HFFc6 (cell line): Measurements from ENCODE around the gene PPP2R5C. TPM values are rescaled to one million over a fixed set of nuclear protein-coding genes. Genes with fewer than 3 reads are reported as not detected.

Source experiments
- DNase-seq: peaks from one replicate; pipeline ENCODE4 v3.0.0-alpha.2; 2018
- H3K27ac Mint-ChIP-seq: 2 replicates; pipeline ENCODE4 v1.8.0; 2020; ENCODE audit warnings: mild to moderate bottlenecking, mixed read lengths
- H3K27me3 Mint-ChIP-seq: 2 replicates; pipeline ENCODE4 v1.8.0; 2021; ENCODE audit warnings: mild to moderate bottlenecking, moderate library complexity, mixed read lengths; ENCODE audit not compliant: insufficient read depth
- H3K36me3 Mint-ChIP-seq: 2 replicates; pipeline ENCODE4 v1.8.0; 2021; ENCODE audit warnings: low read depth, mixed read lengths
- H3K4me1 Mint-ChIP-seq: 2 replicates; pipeline ENCODE4 v1.8.0; 2020; ENCODE audit warnings: low read depth, mixed read lengths
- H3K4me3 Mint-ChIP-seq: 2 replicates; pipeline ENCODE4 v1.8.0; 2020; ENCODE audit warnings: mild to moderate bottlenecking, moderate library complexity, mixed read lengths
- H3K9me3 Mint-ChIP-seq: 2 replicates; pipeline ENCODE4 v1.8.0; 2020; ENCODE audit warnings: mild to moderate bottlenecking, mixed read lengths
- total RNA-seq, 6 experiments: library from RNA; stranded (reverse); fragmentation: NEBNext Ultra II Directional; extraction: Animal tissue kit (Norgen Biotek cat#: 25700); gene quantifications; 2 replicates in 1 of 6; 3 replicates in 5 of 6; pipeline ENCODE4 v1.2.3, GENCODE V29; 2021
- TF ChIP-seq, protein P1 (sequence below): fragments of 200-600 bp; sonication (generic); IDR thresholded peaks from 2 replicates; pipeline ENCODE4 v1.5.0; 2021; ENCODE audit warnings: antibody characterized with exemption, mild to moderate bottlenecking

The PPP2R5C gene
- total RNA-seq, 6 experiments from 2014 or later: 108 to 128 (median 122) TPM

DNA sequence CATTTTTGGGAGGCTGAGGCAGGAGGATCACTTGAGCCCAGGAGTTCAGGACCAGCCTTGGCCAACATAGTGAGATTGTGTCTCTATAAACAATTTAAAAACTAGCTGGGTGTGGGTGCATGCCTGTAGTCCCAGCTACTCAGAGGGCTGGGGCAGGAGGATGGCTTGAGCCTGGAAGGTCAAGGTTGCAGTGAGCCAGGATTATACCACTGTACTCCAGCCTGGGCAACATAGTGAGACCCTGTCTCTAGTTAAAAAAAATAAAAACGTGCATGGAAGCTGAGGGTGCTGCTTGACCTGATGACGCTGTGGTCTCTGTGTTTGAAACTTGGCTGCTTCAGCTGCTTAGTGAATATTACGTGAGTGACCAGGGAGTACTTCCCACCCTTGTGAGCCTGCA lies 89.7 kb downstream of the PPP2R5C start:
- Mint-ChIP-seq H3K27ac (no peak overlapping the region), H3K4me1 (peaks cover 17% of the 10 kb centered on the region), H3K27me3 (no peaks in the 10 kb centered on the region; the same call in 1 of the 2 replicates), H3K9me3 (no peaks in the 10 kb centered on the region), H3K4me3 (no peak overlapping the region), H3K36me3 (no peaks in the 10 kb centered on the region)
- no peak for DNase-seq
- TF ChIP-seq, protein P1, sequence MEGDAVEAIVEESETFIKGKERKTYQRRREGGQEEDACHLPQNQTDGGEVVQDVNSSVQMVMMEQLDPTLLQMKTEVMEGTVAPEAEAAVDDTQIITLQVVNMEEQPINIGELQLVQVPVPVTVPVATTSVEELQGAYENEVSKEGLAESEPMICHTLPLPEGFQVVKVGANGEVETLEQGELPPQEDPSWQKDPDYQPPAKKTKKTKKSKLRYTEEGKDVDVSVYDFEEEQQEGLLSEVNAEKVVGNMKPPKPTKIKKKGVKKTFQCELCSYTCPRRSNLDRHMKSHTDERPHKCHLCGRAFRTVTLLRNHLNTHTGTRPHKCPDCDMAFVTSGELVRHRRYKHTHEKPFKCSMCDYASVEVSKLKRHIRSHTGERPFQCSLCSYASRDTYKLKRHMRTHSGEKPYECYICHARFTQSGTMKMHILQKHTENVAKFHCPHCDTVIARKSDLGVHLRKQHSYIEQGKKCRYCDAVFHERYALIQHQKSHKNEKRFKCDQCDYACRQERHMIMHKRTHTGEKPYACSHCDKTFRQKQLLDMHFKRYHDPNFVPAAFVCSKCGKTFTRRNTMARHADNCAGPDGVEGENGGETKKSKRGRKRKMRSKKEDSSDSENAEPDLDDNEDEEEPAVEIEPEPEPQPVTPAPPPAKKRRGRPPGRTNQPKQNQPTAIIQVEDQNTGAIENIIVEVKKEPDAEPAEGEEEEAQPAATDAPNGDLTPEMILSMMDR: no peak

DNA sequence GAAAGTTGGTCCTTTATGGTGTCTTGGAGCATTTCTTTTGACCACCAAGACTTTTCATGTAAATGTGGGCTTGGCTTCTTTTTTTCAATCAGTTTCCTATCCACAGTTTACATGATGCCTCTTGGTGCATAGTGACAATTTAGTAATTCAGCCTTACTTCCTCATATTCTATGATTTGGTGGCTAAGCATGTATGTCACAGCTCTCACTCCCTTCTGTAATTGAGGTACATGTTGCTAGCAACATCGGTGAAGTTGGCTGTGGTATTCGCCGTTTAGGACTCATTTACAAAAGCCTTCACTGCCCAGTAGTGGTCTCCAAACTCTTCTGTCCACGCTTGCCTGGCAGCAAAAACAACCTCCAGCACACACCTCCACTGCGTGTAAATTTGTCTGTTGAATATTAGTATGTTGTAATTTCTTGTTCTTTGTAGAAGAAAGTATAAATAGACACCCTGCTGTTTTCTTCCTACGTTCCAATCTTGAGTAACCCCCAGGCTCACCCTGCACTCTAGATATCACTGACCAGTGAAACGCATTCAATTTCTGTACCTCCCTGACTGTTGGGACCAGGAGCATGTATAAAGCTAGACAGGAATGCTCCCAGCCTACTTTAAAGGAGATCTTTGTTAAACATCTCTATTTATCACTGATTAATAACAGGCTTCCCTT lies 90.4 kb downstream of the PPP2R5C start:
- H3K4me3 Mint-ChIP-seq: no peak overlapping the region
- TF ChIP-seq, protein P1: no peak
- H3K27me3 Mint-ChIP-seq: no peaks in the 10 kb centered on the region; the same call in 1 of the 2 replicates
- peaks cover 6% of the 10 kb centered on the region; the same call in 1 of the 2 replicates for H3K36me3 Mint-ChIP-seq
- no peaks in the 10 kb centered on the region for H3K9me3 Mint-ChIP-seq
- H3K4me1 Mint-ChIP-seq: peaks cover 17% of the 10 kb centered on the region
- DNase-seq: no peak
- no peak overlapping the region for H3K27ac Mint-ChIP-seq

DNA sequence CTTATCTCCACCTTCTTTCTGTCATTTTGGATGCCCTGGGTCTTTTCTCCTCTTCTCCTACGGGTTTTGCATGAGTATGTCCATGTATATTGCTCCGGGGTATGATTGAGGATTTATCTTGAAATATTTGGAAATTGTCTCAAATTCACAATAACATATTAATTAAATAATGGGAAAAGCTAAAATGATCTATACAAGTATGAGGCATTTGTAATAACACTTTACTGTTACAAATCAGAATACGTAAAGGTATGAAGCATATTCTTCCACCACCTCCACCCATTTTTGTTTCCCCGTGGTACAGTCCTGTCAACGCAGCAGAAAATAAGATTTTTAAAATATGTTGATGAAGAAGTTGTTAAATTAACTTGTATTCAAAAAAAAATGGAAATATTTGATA lies 91.3 kb downstream of the PPP2R5C start:
- H3K4me1 Mint-ChIP-seq: peaks cover 17% of the 10 kb centered on the region
- no peak overlapping the region for H3K27ac Mint-ChIP-seq

DNA sequence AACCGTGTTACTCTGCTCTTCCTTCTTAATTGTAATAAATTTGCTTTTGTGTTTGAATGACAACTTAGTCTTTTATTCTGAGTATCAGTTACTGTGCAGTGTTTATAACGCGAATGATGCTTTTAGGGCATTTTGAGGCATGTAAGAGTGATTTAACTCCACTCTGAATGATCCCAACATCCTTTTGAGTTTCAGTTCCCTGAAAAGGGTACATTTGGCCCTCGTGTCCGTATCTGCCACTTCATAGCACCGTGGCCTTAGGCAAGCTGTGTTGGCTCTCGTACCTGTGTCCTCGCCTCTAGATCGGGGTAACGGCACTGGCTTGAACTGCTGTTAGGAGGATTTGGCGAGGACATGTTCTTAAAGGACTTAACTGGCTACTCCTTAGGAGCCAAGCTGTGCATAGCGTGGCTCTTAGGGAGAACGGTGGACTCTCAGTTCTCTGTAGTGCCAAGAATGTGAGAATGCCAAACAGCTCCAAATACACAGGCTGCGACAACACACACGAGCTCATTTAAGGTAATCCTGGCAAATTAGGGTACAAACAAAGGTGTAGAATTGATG lies 92.0 kb downstream of the PPP2R5C start:
- Mint-ChIP-seq H3K27me3 (no peaks in the 10 kb centered on the region; the same call in 1 of the 2 replicates), H3K36me3 (peaks cover 7% of the 10 kb centered on the region; the same call in 1 of the 2 replicates), H3K4me1 (peaks cover 17% of the 10 kb centered on the region), H3K9me3 (no peaks in the 10 kb centered on the region), H3K4me3 (no peak overlapping the region), H3K27ac (no peak overlapping the region)
- TF ChIP-seq, protein P1: no peak
- no peak for DNase-seq

More for the DNA sequence above, 91.3 kb downstream of the PPP2R5C start:
- no peak for DNase-seq
- Mint-ChIP-seq H3K36me3 (peaks cover 7% of the 10 kb centered on the region; the same call in 1 of the 2 replicates), H3K9me3 (no peaks in the 10 kb centered on the region), H3K4me3 (no peak overlapping the region), H3K27me3 (no peaks in the 10 kb centered on the region; the same call in 1 of the 2 replicates)
- TF ChIP-seq, protein P1: no peak

DNA sequence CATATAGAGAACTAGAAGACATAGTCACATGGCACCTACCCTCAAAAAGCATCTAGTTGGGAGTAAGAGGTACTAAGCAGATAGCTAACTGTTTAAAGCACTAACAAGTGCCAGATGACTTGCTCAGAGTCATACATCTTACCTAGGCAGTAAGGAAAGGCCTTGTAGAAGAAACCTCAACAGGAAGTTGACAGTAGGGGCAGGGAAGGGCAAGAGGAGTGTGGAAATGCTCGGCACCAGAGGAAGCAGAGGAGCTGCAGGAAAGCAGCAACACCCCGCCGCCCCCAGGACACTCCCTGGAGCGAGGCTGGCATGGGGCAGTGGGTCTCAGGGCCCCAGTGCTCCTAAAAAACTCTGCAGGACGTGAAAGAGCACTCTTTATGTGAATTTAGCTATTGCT lies 92.9 kb downstream of the PPP2R5C start:
- H3K27me3 Mint-ChIP-seq: no peaks in the 10 kb centered on the region; the same call in none of the 2 replicates
- H3K27ac Mint-ChIP-seq: peak overlapping the region; percentile 6; the same call in 1 of the 2 replicates
- no peaks in the 10 kb centered on the region for H3K9me3 Mint-ChIP-seq
- TF ChIP-seq, protein P1: no peak
- no peak overlapping the region for H3K4me3 Mint-ChIP-seq
- H3K36me3 Mint-ChIP-seq: peaks cover 7% of the 10 kb centered on the region; the same call in 1 of the 2 replicates
- no peak for DNase-seq
- peaks cover 23% of the 10 kb centered on the region for H3K4me1 Mint-ChIP-seq
